Measurements from ENCODE around the gene NXPH3.

Gene NXPH3

GRCh38 chr17:49572806-49573420 is 2.8 kb upstream of the NXPH3 start (continued):
- no peak for TF ChIP-seq TSHZ2 (CRISPR knock-in tag; IDR thresholded peaks at IDR 0.05)
- no peak for TF ChIP-seq ZNF565 (CRISPR knock-in tag; conservative IDR thresholded peaks at IDR 0.05; ENCODE audit: low read depth)
- no peak for TF ChIP-seq ARNTL (CRISPR knock-in tag; IDR thresholded peaks at IDR 0.05; ENCODE audit: borderline replicate concordance, low read depth)
- no peak for TF ChIP-seq RARB (CRISPR knock-in tag; IDR thresholded peaks at IDR 0.05)

- TF ChIP-seq BACH2 (CRISPR knock-in tag; IDR thresholded peaks at IDR 0.05; ENCODE audit: borderline replicate concordance) (no peak), ARNTL (CRISPR knock-in tag; IDR thresholded peaks at IDR 0.05; ENCODE audit: borderline replicate concordance, low read depth) (no peak), CSDC2 (CRISPR knock-in tag; IDR thresholded peaks at IDR 0.05) (no peak), ZNF8 (CRISPR knock-in tag; IDR thresholded peaks at IDR 0.05) (no peak), TSHZ2 (CRISPR knock-in tag; IDR thresholded peaks at IDR 0.05) (no peak), GLIS3 (CRISPR knock-in tag; IDR thresholded peaks at IDR 0.05) (no peak), OSR1 (CRISPR knock-in tag; IDR thresholded peaks at IDR 0.05) (no peak), ZC3H10 (CRISPR knock-in tag; IDR thresholded peaks at IDR 0.05) (no peak), ZNF565 (CRISPR knock-in tag; conservative IDR thresholded peaks at IDR 0.05; ENCODE audit: low read depth) (no peak), ESRRG (CRISPR knock-in tag; IDR thresholded peaks at IDR 0.05) (no peak), PPARA (CRISPR knock-in tag; IDR thresholded peaks at IDR 0.05; ENCODE audit: borderline replicate concordance) (no peak), TOX (CRISPR knock-in tag; IDR thresholded peaks at IDR 0.05; ENCODE audit: borderline replicate concordance) (no peak)
- no peak for ATAC-seq
These were observed 2.0 kb upstream of the NXPH3 start for GRCh38 chr17:49573510-49574322.

GRCh38 chr17:49574323-49574781 is 1.3 kb upstream of the NXPH3 start:
- no peak for ATAC-seq
- no peak for TF ChIP-seq BACH2 (CRISPR knock-in tag; IDR thresholded peaks at IDR 0.05; ENCODE audit: borderline replicate concordance)
- no peak for TF ChIP-seq ZNF8 (CRISPR knock-in tag; IDR thresholded peaks at IDR 0.05)
- TF ChIP-seq OSR1 (CRISPR knock-in tag; IDR thresholded peaks at IDR 0.05), result no peak
- no peak for TF ChIP-seq ESRRG (CRISPR knock-in tag; IDR thresholded peaks at IDR 0.05)
- TF ChIP-seq ISL1 (CRISPR knock-in tag; IDR thresholded peaks at IDR 0.05), result no peak
- no peak for TF ChIP-seq ZC3H10 (CRISPR knock-in tag; IDR thresholded peaks at IDR 0.05)
- TF ChIP-seq TSHZ2 (CRISPR knock-in tag; IDR thresholded peaks at IDR 0.05), result no peak
- TF ChIP-seq TCF4 (CRISPR knock-in tag; IDR thresholded peaks at IDR 0.05; ENCODE audit: borderline replicate concordance), result no peak
- TF ChIP-seq ZFP3 (CRISPR knock-in tag; IDR thresholded peaks at IDR 0.05), result no peak
- no peak for TF ChIP-seq CSRNP3 (CRISPR knock-in tag; IDR thresholded peaks at IDR 0.05)
- TF ChIP-seq ZNF565 (CRISPR knock-in tag; conservative IDR thresholded peaks at IDR 0.05; ENCODE audit: low read depth), result no peak
- TF ChIP-seq ZFP30 (CRISPR knock-in tag; IDR thresholded peaks at IDR 0.05), result no peak
- TF ChIP-seq ZNF70 (CRISPR knock-in tag; IDR thresholded peaks at IDR 0.05), result no peak
- TF ChIP-seq ARNTL (CRISPR knock-in tag; IDR thresholded peaks at IDR 0.05; ENCODE audit: borderline replicate concordance, low read depth), result no peak
- TF ChIP-seq CSDC2 (CRISPR knock-in tag; IDR thresholded peaks at IDR 0.05), result no peak
